A673 (cell line): Measurements from ENCODE around the gene NR1H4. TPM values are rescaled to one million over a fixed set of nuclear protein-coding genes. Genes with fewer than 3 reads are reported as not detected.
A peak's percentile ranks its signal among the peaks of the same experiment; 100 is the strongest.

Experiments used
- BruUV-seq: library from RNA; stranded (reverse); fragments of 400-500 nt; replicated peaks from 2 replicates; lab custom pipeline; 2021; lab: Mats Ljungman, UMichigan
- CTCF ChIA-PET: fragments of 300-600 bp; sonication (Branson Sonifier 250); formaldehyde crosslinking; loops from one replicate; lab custom pipeline; 2022; ENCODE audit warnings: antibody characterized with exemption; lab: Charles Lee
- POLR2A ChIA-PET: fragments of 300-600 bp; sonication (Branson Sonifier 250); formaldehyde crosslinking; loops from one replicate; lab custom pipeline; 2022; ENCODE audit warnings: antibody characterized with exemption; ENCODE audit not compliant: low non-redundant PET; lab: Charles Lee
- DNase-seq: peaks from one replicate; pipeline ENCODE4 v3.0.0-alpha.2; 2015; ENCODE audit warnings: low spot score
- H3K27ac ChIP-seq: fragments of 200-600 bp; sonication (generic); 2 replicates; pipeline ENCODE4 v1.5.1; 2016; ENCODE audit warnings: mixed run types, low read depth, mild to moderate bottlenecking, mixed read lengths, antibody characterized with exemption, low read length; ENCODE audit not compliant: poor library complexity, severe bottlenecking
- H3K27me3 ChIP-seq: fragments of 200-600 bp; sonication (generic); replicated peaks from 2 replicates; pipeline ENCODE4 v1.6.1; 2017; ENCODE audit warnings: mixed run types, low read depth, mild to moderate bottlenecking, mixed read lengths, antibody characterized with exemption, low read length; ENCODE audit not compliant: insufficient read depth, poor library complexity
- H3K36me3 ChIP-seq: fragments of 200-600 bp; sonication (generic); 2 replicates; pipeline ENCODE4 v1.6.1; 2016; ENCODE audit warnings: mixed run types, mild to moderate bottlenecking, mixed read lengths, antibody characterized with exemption, low read length; ENCODE audit not compliant: insufficient read depth, poor library complexity, severe bottlenecking
- H3K4me1 ChIP-seq: fragments of 200-600 bp; sonication (generic); 2 replicates; pipeline ENCODE4 v1.6.1; 2017; ENCODE audit warnings: mixed run types, mild to moderate bottlenecking, mixed read lengths, antibody characterized with exemption, low read length; ENCODE audit not compliant: insufficient read depth, poor library complexity, severe bottlenecking
- H3K4me3 ChIP-seq: fragments of 200-600 bp; sonication (generic); 2 replicates; pipeline ENCODE4 v1.5.1; 2016; ENCODE audit warnings: low read depth, mixed run types, mild to moderate bottlenecking, mixed read lengths, low read length; ENCODE audit not compliant: poor library complexity, severe bottlenecking
- H3K9me3 ChIP-seq: fragments of 200-600 bp; sonication (generic); 2 replicates; pipeline ENCODE4 v1.6.1; 2016; ENCODE audit warnings: mixed run types, low read depth, mild to moderate bottlenecking, mixed read lengths, antibody characterized with exemption, low read length; ENCODE audit not compliant: poor library complexity, severe bottlenecking
- EZH2 ChIP-seq: fragments of 200-600 bp; sonication (generic); IDR thresholded peaks from 2 replicates; pipeline ENCODE4 v1.6.1; 2017; ENCODE audit warnings: borderline replicate concordance, low read depth, mild to moderate bottlenecking, mixed read lengths, antibody characterized with exemption, low read length; ENCODE audit not compliant: poor library complexity, severe bottlenecking
- intact Hi-C: fragments of 100-400 bp; cut with micrococcal nuclease; formaldehyde crosslinking; loops from one replicate; pipeline ENCODE4 v1.10.0; 2022; ENCODE audit not compliant: unreplicated experiment
- total RNA-seq: library from RNA; stranded (reverse); gene quantifications from 2 replicates; pipeline ENCODE4 v1.2.3, GENCODE V29; 2021
- TF ChIP-seq, protein P1 (sequence below): fragments of 300-800, 200-600 bp; sonication (generic); conservative IDR thresholded peaks from 2 replicates; pipeline ENCODE4 v1.5.1; 2017; ENCODE audit warnings: low read depth, mild to moderate bottlenecking, antibody characterized with exemption, low read length, moderate library complexity, mixed read lengths

NR1H4 gene
- total RNA-seq, 1 experiment from 2014 or later, result not detected

DNA sequence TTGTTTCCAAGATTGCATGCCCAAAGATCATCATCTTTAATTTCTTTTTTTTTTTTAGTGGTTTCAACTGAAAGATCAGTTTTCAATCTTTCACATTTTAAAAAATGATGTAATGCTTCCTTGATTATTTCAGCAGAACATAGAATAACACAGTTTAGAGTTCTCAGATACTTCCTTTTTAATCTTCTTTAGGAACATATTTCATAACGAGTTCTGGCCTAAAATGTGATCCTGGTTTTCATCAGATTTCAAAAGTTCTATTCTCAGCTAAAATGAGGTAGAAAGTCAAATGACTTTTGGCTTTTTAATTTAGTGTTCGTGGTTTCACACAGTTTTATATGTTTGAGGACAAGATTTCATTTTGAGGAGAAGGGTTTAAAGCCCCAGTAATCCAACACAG lies 40.0 kb upstream of the NR1H4 start:
- Histone ChIP-seq H3K4me3 (no peak overlapping the region), H3K36me3 (no peaks in the 10 kb centered on the region), H3K27me3 (no peaks in the 10 kb centered on the region), H3K27ac (no peak overlapping the region), H3K9me3 (no peaks in the 10 kb centered on the region), H3K4me1 (no peaks in the 10 kb centered on the region)
- CTCF ChIA-PET, result no interaction called here
- intact Hi-C loops, result no loop called here
- TF ChIP-seq EZH2, result no peak
- TF ChIP-seq, protein P1, sequence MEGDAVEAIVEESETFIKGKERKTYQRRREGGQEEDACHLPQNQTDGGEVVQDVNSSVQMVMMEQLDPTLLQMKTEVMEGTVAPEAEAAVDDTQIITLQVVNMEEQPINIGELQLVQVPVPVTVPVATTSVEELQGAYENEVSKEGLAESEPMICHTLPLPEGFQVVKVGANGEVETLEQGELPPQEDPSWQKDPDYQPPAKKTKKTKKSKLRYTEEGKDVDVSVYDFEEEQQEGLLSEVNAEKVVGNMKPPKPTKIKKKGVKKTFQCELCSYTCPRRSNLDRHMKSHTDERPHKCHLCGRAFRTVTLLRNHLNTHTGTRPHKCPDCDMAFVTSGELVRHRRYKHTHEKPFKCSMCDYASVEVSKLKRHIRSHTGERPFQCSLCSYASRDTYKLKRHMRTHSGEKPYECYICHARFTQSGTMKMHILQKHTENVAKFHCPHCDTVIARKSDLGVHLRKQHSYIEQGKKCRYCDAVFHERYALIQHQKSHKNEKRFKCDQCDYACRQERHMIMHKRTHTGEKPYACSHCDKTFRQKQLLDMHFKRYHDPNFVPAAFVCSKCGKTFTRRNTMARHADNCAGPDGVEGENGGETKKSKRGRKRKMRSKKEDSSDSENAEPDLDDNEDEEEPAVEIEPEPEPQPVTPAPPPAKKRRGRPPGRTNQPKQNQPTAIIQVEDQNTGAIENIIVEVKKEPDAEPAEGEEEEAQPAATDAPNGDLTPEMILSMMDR, result no peak
- no peak for DNase-seq
- POLR2A ChIA-PET, result no interaction called here
- BruUV-seq, result no TSS peak

DNA sequence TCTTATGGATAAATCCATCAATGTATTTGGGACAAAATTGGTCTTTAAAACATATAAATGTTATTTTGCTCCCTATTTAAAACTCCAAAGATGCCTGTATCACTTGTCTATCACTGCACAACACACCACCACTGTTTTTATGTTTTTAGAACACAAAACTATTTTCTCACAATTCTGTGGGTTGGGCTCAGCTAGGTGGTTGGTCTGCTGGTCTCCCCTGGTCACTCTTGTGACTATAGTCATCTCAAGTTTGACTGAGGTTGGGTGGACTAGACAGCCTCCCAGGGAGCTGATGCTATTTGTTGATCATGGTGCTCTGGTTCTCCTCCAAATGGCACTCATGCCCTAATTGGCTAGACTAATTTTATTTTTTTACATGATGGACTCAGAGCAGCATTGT lies 39.5 kb upstream of the NR1H4 start:
- TF ChIP-seq, protein P1, result no peak
- POLR2A ChIA-PET, result no interaction called here
- intact Hi-C loops, result no loop called here
- H3K4me3 ChIP-seq, result no peak overlapping the region
- H3K4me1 ChIP-seq, result no peaks in the 10 kb centered on the region
- H3K27me3 ChIP-seq, result no peaks in the 10 kb centered on the region
- no peak for DNase-seq
- no TSS peak for BruUV-seq
- no peak overlapping the region for H3K27ac ChIP-seq
- H3K9me3 ChIP-seq, result no peaks in the 10 kb centered on the region
- no peaks in the 10 kb centered on the region for H3K36me3 ChIP-seq
- CTCF ChIA-PET, result no interaction called here

DNA sequence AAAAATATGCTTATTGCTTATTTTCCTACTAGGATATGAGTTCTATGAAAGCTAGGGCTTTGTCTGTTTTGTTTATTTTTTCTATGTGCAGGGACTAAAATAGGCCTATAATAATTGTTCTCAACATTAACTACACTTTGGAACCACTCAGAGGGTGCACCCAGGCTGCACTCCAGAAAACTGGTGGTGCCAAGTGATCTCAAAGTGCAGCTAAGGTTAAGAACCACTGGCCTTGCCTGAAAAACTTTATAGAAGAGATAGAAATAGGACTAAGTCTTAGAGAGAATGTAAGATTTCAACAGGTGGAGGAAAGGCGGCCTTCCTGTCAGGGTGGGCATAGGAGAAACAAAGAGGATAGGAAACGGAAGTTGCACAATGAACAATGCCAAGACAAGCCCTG lies 37.7 kb upstream of the NR1H4 start:
- DNase-seq, result peak; percentile 10
- BruUV-seq, result no TSS peak
- TF ChIP-seq EZH2, result no peak
- TF ChIP-seq, protein P1, result no peak
- H3K9me3 ChIP-seq, result no peaks in the 10 kb centered on the region
- ChIA-PET POLR2A (no interaction called here), CTCF (no interaction called here)
- H3K36me3 ChIP-seq, result no peaks in the 10 kb centered on the region
- H3K27ac ChIP-seq, result no peak overlapping the region
- H3K27me3 ChIP-seq, result no peaks in the 10 kb centered on the region
- no peak overlapping the region for H3K4me3 ChIP-seq
- no peaks in the 10 kb centered on the region for H3K4me1 ChIP-seq
- intact Hi-C loops, result no loop called here
